ENCODE data around the gene MZB1.
"Not testable (repeated sequence)": the region's sequence is repeated elsewhere in the genome, so short reads cannot be mapped to it uniquely, and the experiment has no call there.

MZB1 gene

DNA sequence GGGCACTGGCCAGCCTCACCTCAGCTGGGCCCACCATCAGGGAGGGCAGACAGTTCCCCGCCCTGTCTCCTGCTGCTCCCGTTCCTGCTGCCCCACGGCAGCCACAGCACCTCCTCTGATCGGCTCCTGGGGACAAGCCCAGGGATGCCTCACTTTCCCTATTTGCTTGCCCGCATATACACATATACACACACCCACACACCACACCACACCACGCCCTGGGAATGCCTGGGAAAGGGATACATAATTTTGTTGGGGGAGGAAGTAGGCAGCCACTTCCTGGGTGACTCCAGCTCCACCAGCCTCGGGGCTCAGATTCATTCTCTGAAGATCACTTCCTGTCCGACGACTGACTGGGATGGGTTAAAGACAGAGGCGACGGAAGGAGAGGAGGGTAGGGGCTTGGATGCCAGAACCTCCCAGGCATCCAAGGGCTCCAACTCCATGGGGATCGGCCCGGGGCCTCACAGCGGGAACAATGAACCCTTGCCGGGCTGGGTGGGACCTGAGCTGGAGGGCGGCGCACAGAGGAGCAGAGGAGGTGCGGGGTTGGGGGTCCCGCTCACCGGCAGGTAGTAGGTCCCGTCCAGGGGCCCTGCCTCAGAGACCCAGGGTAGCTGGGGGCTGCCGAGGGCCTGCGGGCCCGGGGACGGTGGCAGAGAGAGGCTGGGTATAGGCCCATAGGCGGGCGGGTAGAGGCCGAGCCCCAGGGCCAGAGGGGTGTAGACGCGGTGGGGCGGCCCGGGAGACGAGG is 2.0 kb upstream of the MZB1 start:
- DNase-seq (ENCODE audit: low spot score) = no peak

- DNase-seq (ENCODE audit: low spot score) = no peak
Measured at GRCh38 chr5:139390639-139391569, 1.2 kb upstream of the MZB1 start.

- DNase-seq (ENCODE audit: low spot score) = no peak
Measured at GRCh38 chr5:139388198-139388821, 1.4 kb downstream of the MZB1 start.

GRCh38 chr5:139387611-139388197 is 2.0 kb downstream of the MZB1 start:
- DNase-seq (ENCODE audit: low spot score) = no peak

DNA sequence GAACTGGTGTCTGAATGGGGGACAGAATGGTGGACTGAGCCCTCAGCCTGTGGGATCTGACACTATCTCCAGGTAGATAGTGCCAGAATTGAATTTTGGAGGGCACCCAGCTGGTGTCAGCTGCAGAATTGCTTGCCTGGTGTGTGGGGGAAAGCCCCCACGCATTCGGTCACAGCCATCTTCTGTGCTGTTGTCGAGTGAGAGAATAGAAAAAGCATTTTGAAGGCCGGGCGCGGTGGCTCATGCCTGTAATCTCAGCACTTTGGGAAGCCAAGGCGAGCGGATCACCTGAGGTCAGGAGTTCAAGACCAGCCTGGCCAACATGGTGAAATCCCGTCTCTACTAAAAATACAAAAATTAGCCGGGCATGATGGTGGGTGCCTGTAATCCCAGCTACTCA is 2.8 kb downstream of the MZB1 start:
- DNase-seq (ENCODE audit: low spot score) = not testable (repeated sequence)

DNA sequence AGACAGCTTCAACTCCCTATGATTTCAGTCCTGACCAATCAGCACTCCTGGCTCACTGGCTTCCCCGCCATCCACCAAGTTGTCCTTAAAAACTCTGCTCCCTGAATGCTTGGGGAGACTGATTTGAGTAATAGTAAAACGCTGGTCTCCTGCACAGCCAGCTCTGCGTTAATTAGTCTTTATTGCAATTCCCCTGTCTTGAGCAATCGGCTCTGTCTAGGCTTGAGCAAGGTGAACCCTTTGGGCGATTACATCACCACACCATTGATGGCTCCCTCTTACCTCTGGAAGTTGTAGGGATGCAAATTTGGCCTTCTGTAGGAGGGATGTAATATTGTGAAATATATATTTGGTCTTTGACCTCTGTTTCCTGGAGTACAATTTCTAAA is 3.7 kb downstream of the MZB1 start:
- DNase-seq (ENCODE audit: low spot score) = no peak

DNA sequence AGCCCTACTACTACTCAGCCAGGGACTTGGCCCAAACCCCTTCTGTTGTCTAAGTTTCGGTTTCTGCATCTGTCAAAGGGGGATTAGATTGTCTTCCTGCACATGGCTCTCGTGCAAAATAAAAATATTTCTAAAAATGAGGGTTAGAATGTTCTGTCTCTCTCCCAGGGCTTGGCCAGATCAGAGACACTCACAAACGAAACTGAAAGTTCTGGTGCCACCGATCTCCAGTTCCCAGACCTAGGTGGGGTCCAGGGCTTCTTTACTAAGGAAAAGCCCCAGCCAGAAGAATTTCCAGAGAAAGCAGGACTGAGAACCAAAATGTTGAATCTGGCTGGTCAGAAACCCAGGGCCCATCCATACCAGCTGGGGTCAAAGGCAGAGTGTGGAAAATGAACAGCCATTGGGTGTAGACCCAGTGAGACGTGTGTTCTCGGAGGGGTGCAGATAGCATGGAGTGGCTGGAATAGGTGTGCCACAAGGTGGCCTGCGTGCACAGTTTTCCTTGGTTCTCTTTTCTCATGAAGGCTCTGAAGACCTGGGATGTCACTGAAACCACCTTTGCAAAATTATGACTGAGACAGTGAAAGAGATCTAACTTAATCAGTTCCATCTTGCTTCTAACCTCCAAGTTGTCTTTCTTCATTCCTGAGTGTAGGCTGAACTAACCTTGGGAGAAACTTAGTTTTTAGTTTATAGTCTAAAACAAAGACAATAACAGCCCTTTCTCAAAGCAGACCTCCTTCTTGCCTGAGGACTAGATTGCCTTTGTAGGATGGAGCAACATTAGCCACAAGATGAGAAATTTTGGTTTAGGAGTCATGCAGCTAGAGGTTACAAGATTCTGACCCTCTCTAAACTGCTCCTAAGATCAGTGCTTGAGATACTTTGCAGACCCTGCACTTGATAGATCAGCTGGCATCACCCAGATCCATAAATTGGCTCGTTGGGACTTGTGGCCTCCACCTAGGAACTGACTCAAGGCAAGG is 4.4 kb downstream of the MZB1 start:
- DNase-seq (ENCODE audit: low spot score) = peak; percentile 41

- no peak for DNase-seq (ENCODE audit: low spot score)
Measured at GRCh38 chr5:139384591-139385051, 5.1 kb downstream of the MZB1 start.

GRCh38 chr5:139383993-139384590 is 5.6 kb downstream of the MZB1 start:
- DNase-seq (ENCODE audit: low spot score) = no peak

- DNase-seq (ENCODE audit: low spot score) = no peak
Measured at GRCh38 chr5:139383275-139383992, 6.3 kb downstream of the MZB1 start, which contains the start of gene SLC23A1. Gene SLC23A1, minus strand, starts transcription at chr5:139383297. Its CDS starts 44 bp downstream, at chr5:139383253.

- DNase-seq (ENCODE audit: low spot score) = no peak
Measured at GRCh38 chr5:139382807-139383206, 6.9 kb downstream of the MZB1 start.

- no peak for DNase-seq (ENCODE audit: low spot score)
Measured at GRCh38 chr5:139381837-139382761, 7.6 kb downstream of the MZB1 start.

DNA sequence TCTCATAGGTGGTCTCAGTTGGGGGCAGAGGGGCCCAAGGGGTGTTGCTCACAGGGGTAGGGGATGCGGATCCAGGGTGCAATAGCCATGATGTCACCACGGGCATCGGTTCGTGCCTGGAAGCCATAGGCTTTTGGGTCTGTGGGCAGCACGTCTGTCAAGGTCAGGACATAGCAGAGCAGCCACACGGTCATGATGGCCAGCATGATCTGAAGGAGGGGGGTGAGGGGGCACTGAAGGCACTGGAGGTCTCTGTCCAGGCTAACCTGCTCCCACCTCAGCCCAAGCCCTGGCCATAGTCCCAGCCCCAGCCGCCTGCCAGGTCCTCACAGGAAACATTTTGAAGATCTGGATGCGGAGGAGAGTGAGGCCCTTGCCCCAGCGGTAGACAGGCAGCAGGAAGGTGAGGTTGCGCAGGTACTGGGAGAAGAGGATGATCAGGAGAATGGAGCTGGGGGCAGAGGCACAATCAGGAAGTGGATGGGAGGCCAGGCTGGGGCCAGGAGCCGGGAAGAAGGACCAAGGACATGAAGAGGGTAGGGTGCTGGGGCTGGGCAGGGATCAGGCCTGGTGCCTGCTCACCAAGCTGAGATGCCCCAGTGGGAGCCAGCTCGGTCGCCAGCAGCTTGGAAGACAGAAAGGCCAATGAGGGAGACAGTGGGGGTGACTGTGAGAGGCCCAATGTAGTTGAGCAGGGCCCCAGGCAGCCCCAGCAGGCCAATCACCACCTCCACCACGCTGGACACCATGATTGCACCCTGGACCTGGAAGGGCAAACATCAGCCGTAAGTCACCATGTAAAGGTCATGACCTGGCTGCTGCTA is 9.9 kb downstream of the MZB1 start:
- DNase-seq (ENCODE audit: low spot score) = no peak

DNA sequence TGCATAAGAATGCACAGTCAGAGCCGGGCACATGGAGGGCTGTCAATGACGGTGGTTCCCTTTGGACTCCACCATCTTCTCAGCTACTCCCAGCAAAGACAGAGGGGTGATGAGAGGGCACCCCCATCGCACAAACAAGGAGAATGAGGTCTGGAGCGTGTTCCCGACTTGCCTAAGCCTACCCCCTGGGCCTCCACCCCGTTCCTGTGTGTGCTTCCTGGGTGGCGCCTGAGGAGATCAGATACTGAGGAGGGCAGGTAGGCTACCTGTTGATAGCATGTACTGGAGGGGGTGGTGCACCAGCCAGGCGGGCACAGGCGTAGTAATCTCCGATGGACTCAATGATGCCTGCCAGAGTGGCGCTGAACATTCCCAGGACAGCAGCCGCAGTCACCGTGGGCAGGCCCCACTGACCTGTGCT is 10.8 kb downstream of the MZB1 start:
- DNase-seq (ENCODE audit: low spot score) = no peak

- DNase-seq (ENCODE audit: low spot score) = no peak
Measured at GRCh38 chr5:139378101-139378825, 11.4 kb downstream of the MZB1 start.

DNA sequence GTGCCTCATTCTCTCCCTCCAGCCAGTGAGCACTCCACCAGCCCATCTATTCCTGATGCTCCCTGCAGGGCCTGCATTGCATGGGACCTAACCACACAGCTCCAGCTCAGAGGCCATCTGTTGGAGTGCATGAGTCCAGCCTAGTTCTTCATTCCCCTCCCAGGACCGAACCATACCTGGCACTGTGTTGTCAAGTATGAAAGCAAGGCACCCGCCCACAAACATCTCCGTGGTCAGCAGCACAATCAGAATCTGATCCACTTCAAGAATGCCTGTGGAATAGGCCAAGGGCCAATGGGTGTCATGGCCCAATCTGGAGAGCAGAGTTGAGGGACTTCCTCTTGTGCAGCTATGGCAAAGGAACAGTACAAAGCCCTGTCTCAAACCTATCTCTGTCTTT is 12.5 kb downstream of the MZB1 start:
- no peak for DNase-seq (ENCODE audit: low spot score)

DNA sequence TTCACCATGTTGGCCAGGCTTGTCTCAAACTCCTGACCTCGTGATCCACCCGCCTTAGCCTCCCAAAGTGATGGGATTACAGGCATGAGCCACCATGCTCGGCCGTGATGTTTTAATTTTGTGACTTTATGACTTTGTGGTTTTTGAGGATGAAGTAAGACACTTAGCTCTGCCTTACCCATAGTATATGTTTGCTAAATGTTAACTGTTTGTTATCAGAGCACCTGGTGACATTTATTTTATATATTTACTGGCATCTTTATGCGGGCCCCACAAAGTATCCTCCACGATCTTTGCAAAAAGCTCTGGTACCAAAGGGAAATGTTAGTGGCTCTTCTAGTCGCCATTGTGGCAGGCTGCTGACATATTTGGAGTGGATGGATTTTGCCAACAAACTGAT is 13.3 kb downstream of the MZB1 start:
- no peak for DNase-seq (ENCODE audit: low spot score)

All from CD4-positive, alpha-beta T cell treated with Interleukin-2 at 100 ng/mL for 4 hours (primary cell).